IMR-90 (cell line): ENCODE measurements around the gene KCNH6. TPM values are rescaled to one million over a fixed set of nuclear protein-coding genes. Genes with fewer than 3 reads are reported as not detected.

ENCODE experiments used
- ATAC-seq: fragments of 200-7000 bp; cut with Tn5 transposase; 2 replicates; pipeline ENCODE4 v1.9.1; 2020; ENCODE audit warnings: low read depth, mild to moderate bottlenecking, moderate library complexity
- BruUV-seq: library from RNA; stranded (reverse); fragments of 400-500 nt; replicated peaks from 2 replicates; lab custom pipeline; 2021; lab: Mats Ljungman, UMichigan
- CTCF ChIA-PET: fragments of 300-600 bp; formaldehyde crosslinking; extraction: SDS; loops from one replicate; lab custom pipeline; 2021; ENCODE audit warnings: antibody characterized with exemption; lab: Yijun Ruan, JAX
- POLR2A ChIA-PET: fragments of 300-600 bp; sonication (Branson Sonifier 250); formaldehyde crosslinking; loops from one replicate; lab custom pipeline; 2022; ENCODE audit warnings: antibody characterized with exemption; ENCODE audit not compliant: unreplicated experiment; lab: Charles Lee
- DNase-seq: peaks from one replicate; pipeline ENCODE4 v3.0.0; 2013
- H2AFZ ChIP-seq: replicated peaks from 2 replicates; pipeline ENCODE3; 2013; ENCODE audit warnings: low read length, mild to moderate bottlenecking; ENCODE audit not compliant: poor library complexity
- H2AK5ac ChIP-seq: 2 replicates; pipeline ENCODE4 v1.6.1; 2013; ENCODE audit warnings: low read depth, low read length, inconsistent platforms
- H2AK9ac ChIP-seq: replicated peaks from 2 replicates; pipeline ENCODE3; 2013; ENCODE audit warnings: mild to moderate bottlenecking, low read depth, low read length, moderate library complexity; ENCODE audit not compliant: poor library complexity
- H2BK120ac ChIP-seq: 2 replicates; pipeline ENCODE4 v1.6.1; 2013; ENCODE audit warnings: low read depth, low read length, inconsistent platforms
- H2BK15ac ChIP-seq: 3 replicates; pipeline ENCODE4 v1.6.1; 2013; ENCODE audit warnings: low read depth, low read length, inconsistent platforms
- H2BK20ac ChIP-seq: 2 replicates; pipeline ENCODE4 v1.6.1; 2013; ENCODE audit warnings: low read depth, mild to moderate bottlenecking, inconsistent platforms, low read length, moderate library complexity
- H2BK5ac ChIP-seq: 2 replicates; pipeline ENCODE4 v1.6.1; 2013; ENCODE audit warnings: mild to moderate bottlenecking, low read depth, low read length, inconsistent platforms; ENCODE audit not compliant: poor library complexity, severe bottlenecking
- H3K14ac ChIP-seq: replicated peaks from 2 replicates; pipeline ENCODE4 v1.6.1; 2013; ENCODE audit warnings: low read depth, low read length, inconsistent platforms
- H3K18ac ChIP-seq: 2 replicates; pipeline ENCODE4 v1.6.1; 2013; ENCODE audit warnings: low read depth, low read length, control low read depth
- H3K23ac ChIP-seq: 2 replicates; pipeline ENCODE4 v1.6.1; 2013; ENCODE audit warnings: low read depth, low read length, inconsistent platforms
- H3K27ac ChIP-seq: 2 replicates; pipeline ENCODE4 v1.5.1; 2013; ENCODE audit warnings: mild to moderate bottlenecking, control low read depth, low read length; ENCODE audit not compliant: insufficient read depth
- H3K27me3 ChIP-seq: 2 replicates; pipeline ENCODE4 v1.6.1; 2013; ENCODE audit warnings: low read length; ENCODE audit not compliant: control insufficient read depth, insufficient read depth
- H3K36me3 ChIP-seq: 2 replicates; pipeline ENCODE4 v1.6.1; 2013; ENCODE audit warnings: low read length, mixed read lengths; ENCODE audit not compliant: control insufficient read depth, insufficient read depth
- H3K4ac ChIP-seq: 2 replicates; pipeline ENCODE4 v1.6.1; 2013; ENCODE audit warnings: low read depth, low read length, inconsistent platforms
- H3K4me1 ChIP-seq: 2 replicates; pipeline ENCODE4 v1.6.1; 2013; ENCODE audit warnings: low read length, mixed read lengths; ENCODE audit not compliant: control insufficient read depth, insufficient read depth
- H3K4me2 ChIP-seq: 2 replicates; pipeline ENCODE4 v1.6.1; 2013; ENCODE audit warnings: low read depth, mild to moderate bottlenecking, control low read depth, low read length, moderate library complexity
- H3K4me3 ChIP-seq: 2 replicates; pipeline ENCODE4 v1.5.1; 2013; ENCODE audit warnings: low read depth, mild to moderate bottlenecking, control low read depth, low read length, moderate library complexity; ENCODE audit not compliant: insufficient read depth
- H3K56ac ChIP-seq: 2 replicates; pipeline ENCODE4 v1.6.1; 2013; ENCODE audit warnings: low read length, inconsistent platforms; ENCODE audit not compliant: insufficient read depth; ENCODE audit errors: extremely low read depth
- H3K79me1 ChIP-seq, 2 experiments: 2 replicates each; pipeline ENCODE4 v1.6.1; 2013; ENCODE audit warnings: low read length in 2 of 2, inconsistent platforms in 1 of 2, low read depth in 1 of 2
- H3K9ac ChIP-seq: 2 replicates; pipeline ENCODE4 v1.6.1; 2013; ENCODE audit warnings: low read depth, low read length, control low read depth
- H3K9me1 ChIP-seq: 2 replicates; pipeline ENCODE4 v1.6.1; 2013; ENCODE audit warnings: low read length, inconsistent platforms; ENCODE audit not compliant: insufficient read depth
- H3K9me3 ChIP-seq: 2 replicates; pipeline ENCODE4 v1.6.1; 2013; ENCODE audit warnings: low read length; ENCODE audit not compliant: control insufficient read depth, insufficient read depth
- H4K20me1 ChIP-seq: 2 replicates; pipeline ENCODE4 v1.6.1; 2013; ENCODE audit warnings: low read length, inconsistent platforms; ENCODE audit not compliant: insufficient read depth
- H4K5ac ChIP-seq: 2 replicates; pipeline ENCODE4 v1.6.1; 2013; ENCODE audit warnings: mild to moderate bottlenecking, low read depth, low read length, control low read depth
- H4K8ac ChIP-seq, 2 experiments: 2 replicates each; pipeline ENCODE4 v1.6.1; 2013; ENCODE audit warnings: low read depth in 2 of 2, low read length in 2 of 2, control low read depth in 1 of 2, inconsistent platforms in 1 of 2
- H4K91ac ChIP-seq: 2 replicates; pipeline ENCODE4 v1.6.1; 2013; ENCODE audit warnings: low read depth, low read length, inconsistent platforms; ENCODE audit not compliant: insufficient read depth
- BHLHE40 ChIP-seq: fragments of 150-350 bp; IDR thresholded peaks from 2 replicates; pipeline ENCODE4 v1.6.1; 2016; ENCODE audit warnings: mild to moderate bottlenecking, low read depth, low read length
- CEBPB ChIP-seq: IDR thresholded peaks from 2 replicates; pipeline ENCODE4 v1.6.1; 2012; ENCODE audit warnings: low read depth, low read length, improper control_type of control experiment
- CHD1 ChIP-seq: IDR thresholded peaks from 2 replicates; pipeline ENCODE4 v1.6.1; 2012; ENCODE audit warnings: low read depth, low read length, improper control_type of control experiment
- CTCF ChIP-seq: conservative IDR thresholded peaks from 2 replicates; pipeline ENCODE4 v1.5.1; 2012; ENCODE audit warnings: mild to moderate bottlenecking, low read depth, low read length, improper control_type of control experiment
- MAFK ChIP-seq: IDR thresholded peaks from 2 replicates; pipeline ENCODE4 v1.6.1; 2012; ENCODE audit warnings: low read depth, low read length, improper control_type of control experiment
- RAD21 ChIP-seq: IDR thresholded peaks from 2 replicates; pipeline ENCODE4 v1.6.1; 2012; ENCODE audit warnings: low read length, improper control_type of control experiment
- RCOR1 ChIP-seq: IDR thresholded peaks from 2 replicates; pipeline ENCODE4 v1.6.1; 2012; ENCODE audit warnings: mild to moderate bottlenecking, low read length, improper control_type of control experiment; ENCODE audit not compliant: insufficient replicate concordance
- RFX5 ChIP-seq: IDR thresholded peaks from 2 replicates; pipeline ENCODE4 v1.8.0; 2012; ENCODE audit warnings: low read depth, mild to moderate bottlenecking, low read length, moderate library complexity
- USF2 ChIP-seq: fragments of 150-350 bp; IDR thresholded peaks from 2 replicates; pipeline ENCODE4 v1.6.1; 2017; ENCODE audit warnings: mild to moderate bottlenecking, antibody characterized with exemption, low read length, low read depth
- WGBS, 2 experiments: methylation state at CpG; one replicate each; pipeline versions ENCODE4 v1.1.5 to v1.1.7; 2013; ENCODE audit warnings: missing lambda C conversion rate in 2 of 2; ENCODE audit not compliant: insufficient read length in 1 of 2; ENCODE audit errors: extremely low coverage in 2 of 2; 5-methylcytosine and 5-hydroxymethylcytosine counted together
- dilution Hi-C: fragments of 300-500 bp; cut with HindIII; formaldehyde crosslinking; loops from one replicate; pipeline ENCODE4 v1.14.3; 2018; ENCODE audit warnings: low sequenced_read_pairs; ENCODE audit not compliant: unreplicated experiment
- in situ Hi-C: fragments of 300-500 bp; cut with MboI; formaldehyde crosslinking; loops from 3 replicates; pipeline ENCODE4 v1.14.3; 2019; ENCODE audit warnings: low sequenced_read_pairs, inconsistent platforms, mixed read lengths
- intact Hi-C: fragments of 100-400 bp; cut with micrococcal nuclease; formaldehyde crosslinking; loops from 2 replicates; pipeline ENCODE4 v1.10.0; 2022
- polyA plus RNA-seq, 3 experiments: library from polyadenylated mRNA; depleted of rRNA; stranded (reverse); fragments of >200 nt; gene quantifications; 2 replicates each; pipeline ENCODE4 v1.2.3, GENCODE V29; 2012; ENCODE audit warnings: low replicate concordance in 1 of 3
- total RNA-seq: library from RNA; depleted of rRNA; stranded (reverse); fragments of >200 nt; gene quantifications from 2 replicates; pipeline ENCODE4 v1.2.3, GENCODE V29; 2012

Gene KCNH6
- total and polyA plus RNA-seq, 2 of the 4 experiments (the other 2 are of a cell fraction), result 0.17 to 0.18 TPM

GRCh38 chr17:63492940-63493339 lies 30.2 kb upstream of the KCNH6 start:
- BruUV-seq, result no TSS peak
- no peak for ATAC-seq
- CTCF ChIA-PET, result no interaction called here
- Histone ChIP-seq H3K4ac (0 out of 2 replicates have a peak overlapping the region, but pooled peaks have one; percentile 1), H3K9me1 (peaks cover 17% of the 10 kb centered on the region), H3K9ac (no peak overlapping the region), H4K8ac (no peak overlapping the region), H4K20me1 (no peaks in the 10 kb centered on the region), H2BK15ac (no peak overlapping the region; the same call in 2 of the 3 replicates), H3K4me3 (no peak overlapping the region), H2BK120ac (no peak overlapping the region), H3K79me1 (no peaks in the 10 kb centered on the region), H3K27ac (no peak overlapping the region), H3K27me3 (peaks cover 9% of the 10 kb centered on the region; the same call in 1 of the 2 replicates), H2BK20ac (no peak overlapping the region), H2BK5ac (no peak overlapping the region), H3K9me3 (no peaks in the 10 kb centered on the region), H3K36me3 (no peaks in the 10 kb centered on the region), H3K18ac (no peak overlapping the region), H3K23ac (no peak overlapping the region), H2AK9ac (no peak overlapping the region), H3K14ac (no peak overlapping the region), H2AK5ac (no peak overlapping the region), H3K4me1 (peaks cover 21% of the 10 kb centered on the region), H3K56ac (no peak overlapping the region), H2AFZ (no peak overlapping the region), H4K5ac (no peak overlapping the region), H4K91ac (no peak overlapping the region), H3K4me2 (no peak overlapping the region)
- TF ChIP-seq RFX5, result no peak
- TF ChIP-seq BHLHE40, result no peak
- no peak for TF ChIP-seq RAD21
- TF ChIP-seq MAFK, result no peak
- TF ChIP-seq USF2, result no peak
- no peak for TF ChIP-seq RCOR1
- no peak for TF ChIP-seq CEBPB
- TF ChIP-seq CTCF, result no peak
- TF ChIP-seq CHD1, result no peak
- dilution Hi-C loops, result no loop called here
- POLR2A ChIA-PET, result no interaction called here
- no peak for DNase-seq
- intact Hi-C loops, result no loop called here
- no CpG with 5 or more reads among the region's 6 CpGs for WGBS, 2 experiments
- in situ Hi-C loops, result no loop called here
